Mucosa of stomach (tissue), 1 donor: ENCODE results near the gene ZBTB43.

Experiments used
- H3K27me3 ChIP-seq: one replicate; pipeline ENCODE4 v1.7.0; 2013; ENCODE audit warnings: mild to moderate bottlenecking, low read length; ENCODE audit not compliant: control insufficient read depth, insufficient read depth
- H3K36me3 ChIP-seq: one replicate; pipeline ENCODE4 v1.7.0; 2013; ENCODE audit warnings: low read length; ENCODE audit not compliant: control insufficient read depth, insufficient read depth
- H3K4me1 ChIP-seq: one replicate; pipeline ENCODE4 v1.7.0; 2013; ENCODE audit warnings: mild to moderate bottlenecking, low read length; ENCODE audit not compliant: control insufficient read depth, insufficient read depth
- H3K4me3 ChIP-seq: one replicate; pipeline ENCODE4 v1.7.0; 2013; ENCODE audit warnings: low read length
- H3K9ac ChIP-seq: one replicate; pipeline ENCODE4 v1.7.0; 2013; ENCODE audit warnings: mild to moderate bottlenecking, low read length, moderate library complexity
- H3K9me3 ChIP-seq: one replicate; pipeline ENCODE4 v1.7.0; 2013; ENCODE audit warnings: mild to moderate bottlenecking, low read length, moderate library complexity; ENCODE audit not compliant: control insufficient read depth
- donor health status: Pancreatic carcinoma.

ZBTB43 gene

DNA sequence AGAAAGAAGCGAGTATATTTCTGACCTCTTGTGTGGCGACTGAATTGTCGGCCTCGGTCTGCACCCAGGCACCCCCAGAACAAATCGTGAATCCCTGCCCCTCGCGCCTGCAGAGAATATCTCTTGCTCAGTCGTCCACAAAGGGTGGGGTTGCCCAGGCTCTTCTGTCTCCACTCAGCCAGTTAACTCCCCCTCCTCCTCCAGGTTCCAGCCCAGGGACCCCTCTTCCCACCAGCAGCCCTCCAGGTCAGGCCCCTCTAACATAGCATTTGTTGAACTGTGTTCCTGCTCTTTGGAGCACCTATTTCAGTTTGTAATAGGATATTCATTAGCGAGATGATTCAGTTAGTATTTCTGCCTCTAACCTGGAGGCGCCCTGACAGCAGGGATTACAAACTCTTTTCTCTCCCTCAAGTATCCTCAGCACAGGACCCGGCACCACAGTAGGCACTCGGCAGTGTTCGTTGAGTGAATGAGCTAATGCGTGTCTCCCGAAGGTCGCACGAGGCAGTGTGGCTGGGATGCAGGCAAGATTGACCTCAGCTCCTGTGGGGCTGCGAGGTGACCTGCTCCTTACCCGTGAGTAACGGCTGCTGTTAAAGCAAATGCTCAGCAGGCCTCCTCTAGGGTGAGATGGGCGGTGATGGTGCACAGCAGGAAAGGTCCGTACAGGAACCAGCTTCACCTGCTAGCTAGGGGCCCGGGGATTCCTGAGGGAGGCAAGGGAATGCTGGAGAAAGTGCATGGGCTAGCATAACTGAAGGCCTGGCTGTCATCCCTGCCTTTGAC is 81.4 kb downstream of the ZBTB43 start:
- Histone ChIP-seq H3K4me3 (no peak overlapping the region), H3K27me3 (no peaks in the 10 kb centered on the region)

DNA sequence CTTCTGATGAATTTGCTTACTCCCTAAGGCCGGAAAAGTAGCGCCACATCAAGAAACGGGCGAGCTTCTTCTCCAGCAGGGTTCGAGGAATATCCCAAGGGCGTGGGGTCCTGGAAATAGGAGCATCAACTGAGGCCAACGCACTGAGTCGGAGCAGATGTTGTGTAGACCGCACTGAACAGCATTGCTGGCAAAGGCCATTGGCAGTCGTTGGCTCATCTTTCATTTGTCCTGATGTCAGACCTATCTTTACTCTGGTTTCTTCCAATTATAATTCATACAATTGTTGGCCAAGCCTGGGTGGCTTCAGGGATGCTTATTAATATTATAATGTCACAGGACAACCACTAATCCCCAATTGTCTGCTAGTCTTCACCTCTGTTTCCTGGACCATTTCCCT is 82.1 kb downstream of the ZBTB43 start:
- Histone ChIP-seq H3K27me3 (no peaks in the 10 kb centered on the region), H3K9me3 (no peaks in the 10 kb centered on the region), H3K4me3 (no peak overlapping the region), H3K4me1 (no peaks in the 10 kb centered on the region), H3K9ac (no peak overlapping the region), H3K36me3 (no peaks in the 10 kb centered on the region)

More for the DNA sequence above, 81.4 kb downstream of the ZBTB43 start:
- Histone ChIP-seq H3K4me1 (no peaks in the 10 kb centered on the region), H3K36me3 (no peaks in the 10 kb centered on the region), H3K9ac (no peak overlapping the region), H3K9me3 (no peaks in the 10 kb centered on the region)
